GM12801 (cell line): Measurements from ENCODE around the gene ERCC6.

ENCODE experiments used
- TF ChIP-seq, protein P1 (sequence below): IDR thresholded peaks from one replicate; pipeline ENCODE4 v1.5.1; 2011; ENCODE audit warnings: control low read depth; ENCODE audit not compliant: insufficient read length; ENCODE audit errors: extremely low read depth

The ERCC6 gene

DNA sequence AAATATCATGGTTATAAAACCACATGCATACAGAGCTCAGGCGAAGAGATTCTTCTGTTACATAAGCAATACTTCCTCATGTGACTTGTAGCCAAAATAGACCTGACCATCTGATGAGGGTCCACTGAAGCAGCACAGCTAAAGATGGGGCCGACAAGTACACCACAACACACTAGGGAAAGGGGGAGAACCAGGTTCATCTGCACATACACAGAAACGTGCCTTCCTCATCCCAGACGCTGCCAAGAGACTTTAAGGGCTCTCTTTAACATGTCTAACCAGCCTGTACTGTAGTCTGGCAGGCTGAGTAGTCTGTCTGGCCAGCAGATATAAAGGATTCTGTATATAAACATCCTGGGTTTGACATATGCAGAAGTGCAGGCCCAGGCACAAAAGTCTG lies 30.3 kb downstream of the ERCC6 start:
- TF ChIP-seq, protein P1, sequence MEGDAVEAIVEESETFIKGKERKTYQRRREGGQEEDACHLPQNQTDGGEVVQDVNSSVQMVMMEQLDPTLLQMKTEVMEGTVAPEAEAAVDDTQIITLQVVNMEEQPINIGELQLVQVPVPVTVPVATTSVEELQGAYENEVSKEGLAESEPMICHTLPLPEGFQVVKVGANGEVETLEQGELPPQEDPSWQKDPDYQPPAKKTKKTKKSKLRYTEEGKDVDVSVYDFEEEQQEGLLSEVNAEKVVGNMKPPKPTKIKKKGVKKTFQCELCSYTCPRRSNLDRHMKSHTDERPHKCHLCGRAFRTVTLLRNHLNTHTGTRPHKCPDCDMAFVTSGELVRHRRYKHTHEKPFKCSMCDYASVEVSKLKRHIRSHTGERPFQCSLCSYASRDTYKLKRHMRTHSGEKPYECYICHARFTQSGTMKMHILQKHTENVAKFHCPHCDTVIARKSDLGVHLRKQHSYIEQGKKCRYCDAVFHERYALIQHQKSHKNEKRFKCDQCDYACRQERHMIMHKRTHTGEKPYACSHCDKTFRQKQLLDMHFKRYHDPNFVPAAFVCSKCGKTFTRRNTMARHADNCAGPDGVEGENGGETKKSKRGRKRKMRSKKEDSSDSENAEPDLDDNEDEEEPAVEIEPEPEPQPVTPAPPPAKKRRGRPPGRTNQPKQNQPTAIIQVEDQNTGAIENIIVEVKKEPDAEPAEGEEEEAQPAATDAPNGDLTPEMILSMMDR: no peak

DNA sequence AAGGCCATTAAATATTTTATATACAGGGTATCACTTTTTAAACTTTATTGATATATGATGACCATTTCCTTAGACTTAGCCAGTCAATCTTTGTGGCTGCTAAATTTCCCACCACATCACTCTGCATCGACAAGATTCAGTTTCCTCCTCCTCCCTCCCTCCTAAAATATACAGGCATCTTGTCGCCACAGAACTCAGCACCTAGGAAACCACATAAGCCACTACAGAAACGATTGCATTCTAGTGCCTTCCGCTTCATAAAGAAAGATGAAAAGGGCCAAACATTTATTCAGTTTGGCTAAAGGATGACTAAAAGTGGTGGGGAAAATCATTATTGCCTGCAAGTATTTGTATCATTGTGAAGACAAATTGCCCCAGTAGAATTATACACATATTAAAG lies 30.7 kb downstream of the ERCC6 start:
- TF ChIP-seq, protein P1: no peak

DNA sequence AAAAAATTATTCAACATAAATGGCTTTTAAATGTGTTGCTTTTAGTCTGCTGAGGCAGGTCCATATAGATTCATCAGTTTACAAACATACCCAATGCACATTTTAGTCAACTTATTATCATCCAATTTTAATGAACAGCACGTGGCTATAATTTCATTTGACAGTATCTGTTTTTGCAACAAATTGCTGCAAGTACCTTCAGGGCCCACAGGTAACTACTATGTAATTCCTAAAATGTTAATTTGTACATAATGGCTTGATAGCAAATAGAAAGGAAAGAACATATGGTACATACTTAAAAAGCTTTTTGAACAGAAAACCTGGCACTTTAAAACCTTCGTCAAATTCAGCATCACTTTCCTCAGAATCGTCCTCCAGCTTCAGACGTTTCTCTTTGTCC lies 33.3 kb downstream of the ERCC6 start:
- TF ChIP-seq, protein P1: no peak

DNA sequence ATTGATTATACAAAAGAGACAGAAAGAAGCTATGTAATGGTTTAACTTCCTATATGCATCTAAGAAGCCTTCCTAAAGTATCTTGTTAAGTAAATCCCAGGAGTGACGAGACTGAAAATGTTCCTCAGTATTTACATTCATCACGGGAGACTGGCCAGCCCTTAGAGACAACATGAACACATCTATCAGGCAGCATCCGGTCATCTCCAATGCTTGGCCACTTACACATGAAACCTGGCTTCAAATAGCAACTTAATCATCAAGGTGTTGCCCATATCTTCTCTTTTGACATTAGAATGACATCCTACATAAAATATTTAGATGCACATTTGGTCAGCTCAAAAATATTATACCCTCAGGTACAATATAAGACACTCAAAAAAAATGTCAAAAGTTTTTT lies 33.8 kb downstream of the ERCC6 start:
- TF ChIP-seq, protein P1: no peak

DNA sequence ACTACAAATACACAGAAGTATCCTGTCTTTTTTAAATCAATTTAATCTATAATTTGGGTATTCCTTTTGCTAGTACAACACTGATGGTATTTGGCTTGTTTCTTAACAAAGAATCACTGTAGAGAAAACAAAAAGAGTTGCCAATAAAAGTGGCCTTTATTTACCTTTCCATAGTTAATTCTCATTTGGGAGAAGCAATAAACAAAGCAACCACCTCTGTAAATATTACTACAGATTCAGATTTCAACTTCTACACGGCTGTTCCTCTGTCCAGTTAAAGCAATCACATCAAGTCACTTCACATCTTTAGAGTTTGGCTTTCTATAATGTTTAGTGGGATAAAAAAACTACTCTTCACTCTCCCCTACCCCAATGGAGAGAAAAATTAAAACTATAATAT lies 34.4 kb downstream of the ERCC6 start:
- TF ChIP-seq, protein P1: no peak

DNA sequence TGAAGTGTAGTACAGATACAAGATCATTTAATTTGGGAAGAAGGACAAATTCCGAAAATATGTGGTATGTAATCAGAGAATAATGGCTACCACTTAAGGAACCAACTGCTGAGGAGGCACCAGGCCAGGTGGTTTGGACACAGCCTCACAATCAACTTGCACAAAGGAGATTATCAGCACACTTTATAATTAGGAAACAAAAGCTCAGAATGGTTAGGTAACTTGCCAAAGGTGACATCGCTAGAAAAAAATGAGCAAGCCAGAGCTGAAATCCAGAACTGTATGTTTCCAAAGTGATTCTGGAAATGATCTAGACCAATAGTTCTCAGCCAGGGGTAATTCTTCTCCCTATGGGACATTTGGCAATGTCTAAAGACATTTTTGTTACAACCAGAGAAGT lies 36.6 kb downstream of the ERCC6 start:
- TF ChIP-seq, protein P1: no peak

DNA sequence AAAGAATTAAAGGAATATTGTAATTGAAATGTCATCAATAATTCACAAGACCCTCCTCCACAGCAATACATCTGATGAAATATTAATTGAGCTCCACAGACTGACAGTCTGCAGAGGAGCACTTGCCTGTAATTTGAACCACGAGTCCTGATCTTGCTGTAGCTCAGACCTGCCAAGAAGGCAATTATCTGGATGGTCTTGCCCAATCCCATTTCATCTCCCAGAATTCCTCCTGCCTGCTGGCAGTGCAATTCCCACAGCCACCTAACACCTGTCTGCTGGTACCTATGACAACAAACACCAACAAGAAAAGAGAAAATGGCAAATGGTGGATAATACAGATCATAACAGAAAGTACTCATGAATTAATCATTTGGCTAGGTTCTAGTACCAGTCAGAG lies 38.5 kb downstream of the ERCC6 start:
- TF ChIP-seq, protein P1: no peak
